HCT116 (cell line): ENCODE measurements around the gene PEX11G. TPM values are rescaled to one million over a fixed set of nuclear protein-coding genes. Genes with fewer than 3 reads are reported as not detected.
A peak's percentile ranks its signal among the peaks of the same experiment; 100 is the strongest.

Experiments used
- ATAC-seq: fragments of 200-7000 bp; cut with Tn5 transposase; 2 replicates; pipeline ENCODE4 v1.9.1; 2020; ENCODE audit warnings: mild to moderate bottlenecking, moderate library complexity
- BruUV-seq: library from RNA; stranded (reverse); fragments of 400-500 nt; replicated peaks from 2 replicates; lab custom pipeline; 2021; lab: Mats Ljungman, UMichigan
- CTCF ChIA-PET: fragments of 300-600 bp; sonication (Branson Sonifier 250); formaldehyde crosslinking; loops from one replicate; lab custom pipeline; 2021; ENCODE audit warnings: antibody characterized with exemption; lab: Charles Lee
- POLR2A ChIA-PET: fragments of 300-600, 350-600 bp; sonication (Branson Sonifier 250); formaldehyde crosslinking; loops from one replicate; lab custom pipeline; 2021; ENCODE audit warnings: antibody characterized with exemption; lab: Charles Lee
- RAD21 ChIA-PET, 2 experiments: fragments of 300-600 bp; sonication (Branson Sonifier 250); formaldehyde crosslinking; loops; one replicate each; lab custom pipeline; 2023; ENCODE audit warnings: low total read pairs in 2 of 2; ENCODE audit not compliant: uncharacterized antibody in 2 of 2, unreplicated experiment in 2 of 2, low non-redundant PET in 1 of 2; lab: Charles Lee
- DNase-seq: peaks from one replicate; pipeline ENCODE4 v3.0.0-alpha.2; 2010; ENCODE audit warnings: low read depth, low spot score
- H2AFZ ChIP-seq: fragments of 200-600 bp; shearing (Covaris generic), sonication (generic); 2 replicates; pipeline ENCODE4 v1.6.1; 2017; ENCODE audit warnings: low read depth, mixed run types, mixed read lengths, antibody characterized with exemption, low read length; ENCODE audit not compliant: poor library complexity, severe bottlenecking
- H3K27ac ChIP-seq: 2 replicates; pipeline ENCODE4 v1.5.1; 2012; ENCODE audit warnings: low read depth, low read length
- H3K27me3 ChIP-seq: fragments of 200-600 bp; sonication (generic); 2 replicates; pipeline ENCODE4 v1.6.1; 2016; ENCODE audit warnings: mixed run types, low read length, mixed read lengths; ENCODE audit not compliant: insufficient read depth
- H3K36me3 ChIP-seq, 2 experiments: fragments of 200-500 bp in 1 of 2; fragments of 200-600 bp in 1 of 2; sonication (Bioruptor generic) in 1 of 2; sonication (generic) in 1 of 2; 2 replicates each; pipeline versions ENCODE4 v1.5.1 to v1.6.1; 2014 to 2016; ENCODE audit warnings: low read length in 2 of 2, inconsistent platforms in 1 of 2, mixed read lengths in 1 of 2, mixed run types in 1 of 2; ENCODE audit not compliant: insufficient read depth in 2 of 2, control insufficient read depth in 1 of 2
- H3K4me1 ChIP-seq, 2 experiments: fragments of 200-600 bp in 1 of 2; sonication (generic) in 1 of 2; 2 replicates each; pipeline versions ENCODE4 v1.5.1 to v1.6.1; 2012 to 2017; ENCODE audit warnings: low read length in 2 of 2, inconsistent platforms in 1 of 2, mild to moderate bottlenecking in 1 of 2, mixed read lengths in 1 of 2, mixed run types in 1 of 2, moderate library complexity in 1 of 2; ENCODE audit not compliant: insufficient read depth in 2 of 2, control insufficient read depth in 1 of 2
- H3K4me2 ChIP-seq: fragments of 200-600 bp; sonication (generic); 2 replicates; pipeline ENCODE4 v1.6.1; 2017; ENCODE audit warnings: mixed run types, low read length, mixed read lengths
- H3K4me3 ChIP-seq, 2 experiments: fragments of 200-600 bp in 1 of 2; sonication (generic) in 1 of 2; replicated peaks in 1 of 2; 2 replicates each; pipeline ENCODE4 v1.5.1; 2011 to 2016; ENCODE audit warnings: low read length in 2 of 2, control low read depth in 1 of 2, low read depth in 1 of 2, mild to moderate bottlenecking in 1 of 2, mixed read lengths in 1 of 2, mixed run types in 1 of 2
- H3K79me2 ChIP-seq: fragments of 200-600 bp; sonication (generic); 2 replicates; pipeline ENCODE4 v1.6.1; 2017; ENCODE audit warnings: mild to moderate bottlenecking, mixed run types, low read length, moderate library complexity, mixed read lengths; ENCODE audit not compliant: insufficient read depth
- H3K9ac ChIP-seq: fragments of 200-600 bp; sonication (generic); 2 replicates; pipeline ENCODE4 v1.6.1; 2016; ENCODE audit warnings: low read length, mixed read lengths
- H3K9me2 ChIP-seq: fragments of 200-600 bp; sonication (generic), shearing (Covaris generic); 2 replicates; pipeline ENCODE4 v1.6.1; 2017; ENCODE audit warnings: mixed run types, mild to moderate bottlenecking, moderate library complexity; ENCODE audit not compliant: insufficient read depth
- H3K9me3 ChIP-seq, 2 experiments: fragments of 200-500 bp in 1 of 2; fragments of 200-600 bp in 1 of 2; sonication (Bioruptor generic) in 1 of 2; sonication (generic) in 1 of 2; 2 replicates each; pipeline ENCODE4 v1.6.1; 2014 to 2017; ENCODE audit warnings: low read length in 2 of 2, mixed read lengths in 2 of 2, inconsistent platforms in 1 of 2, low read depth in 1 of 2, mild to moderate bottlenecking in 1 of 2, mixed run types in 1 of 2, moderate library complexity in 1 of 2; ENCODE audit not compliant: control insufficient read depth in 1 of 2, insufficient read depth in 1 of 2
- H4K20me1 ChIP-seq: fragments of 200-600 bp; sonication (generic), shearing (Covaris generic); 2 replicates; pipeline ENCODE4 v1.6.1; 2017; ENCODE audit warnings: mixed run types, mild to moderate bottlenecking, moderate library complexity; ENCODE audit not compliant: insufficient read depth
- EGR1 ChIP-seq: IDR thresholded peaks from 2 replicates; pipeline ENCODE4 v1.6.1; 2012; ENCODE audit warnings: low read depth
- ELF1 ChIP-seq: IDR thresholded peaks from 2 replicates; pipeline ENCODE4 v1.6.1; 2012; ENCODE audit warnings: low read depth, borderline replicate concordance
- EZH2 ChIP-seq: fragments of 200-600 bp; sonication (generic); IDR thresholded peaks from 2 replicates; pipeline ENCODE4 v1.6.1; 2017; ENCODE audit warnings: antibody characterized with exemption, mixed run types
- EZH2phosphoT487 ChIP-seq: fragments of 200-600 bp; IDR thresholded peaks from 2 replicates; pipeline ENCODE4 v1.6.1; 2018; ENCODE audit warnings: antibody characterized with exemption, borderline replicate concordance
- JUND ChIP-seq: IDR thresholded peaks from 2 replicates; pipeline ENCODE4 v1.6.1; 2012
- MAX ChIP-seq: IDR thresholded peaks from 2 replicates; pipeline ENCODE4 v1.6.1; 2012
- RAD21 ChIP-seq: IDR thresholded peaks from 2 replicates; pipeline ENCODE4 v1.6.1; 2012; ENCODE audit warnings: low read depth, mild to moderate bottlenecking
- REST ChIP-seq: IDR thresholded peaks from 2 replicates; pipeline ENCODE4 v1.6.1; 2012; ENCODE audit warnings: low read depth
- SP1 ChIP-seq: IDR thresholded peaks from 2 replicates; pipeline ENCODE4 v1.6.1; 2012; ENCODE audit warnings: low read depth
- TCF7L2 ChIP-seq: IDR thresholded peaks from 2 replicates; pipeline ENCODE4 v1.7.0; 2011; ENCODE audit warnings: borderline replicate concordance, inconsistent platforms; ENCODE audit not compliant: insufficient read depth, insufficient read length; ENCODE audit errors: extremely low read depth
- YY1 ChIP-seq: IDR thresholded peaks from 2 replicates; pipeline ENCODE4 v1.6.1; 2011; ENCODE audit warnings: low read length, low read depth, moderate library complexity, mild to moderate bottlenecking; ENCODE audit not compliant: insufficient replicate concordance; ENCODE audit errors: extremely low read depth
- ZBTB33 ChIP-seq: IDR thresholded peaks from 2 replicates; pipeline ENCODE4 v1.6.1; 2011; ENCODE audit warnings: mild to moderate bottlenecking, low read length, moderate library complexity; ENCODE audit not compliant: insufficient replicate concordance; ENCODE audit errors: extremely low read depth
- intact Hi-C: fragments of 100-400 bp; cut with micrococcal nuclease; formaldehyde crosslinking; loops from 2 replicates; pipeline ENCODE4 v1.10.0; 2022
- total RNA-seq: library from RNA; stranded (reverse); gene quantifications from one replicate; pipeline ENCODE4 v1.2.1, GENCODE V29; 2021; ENCODE audit not compliant: unreplicated experiment

Gene PEX11G
- total RNA-seq, 1 experiment from 2014 or later = 6.4 TPM

GRCh38 chr19:7533281-7533885 lies 44.5 kb upstream of the PEX11G start:
- no peak for DNase-seq
- Histone ChIP-seq H4K20me1 (no peaks in the 10 kb centered on the region), H3K4me3 (peak overlapping the region; percentile 95 to 96), H3K27ac (peak overlapping the region; percentile 81), H3K4me2 (peak overlapping the region; percentile 94), H3K79me2 (no peaks in the 10 kb centered on the region; the same call in 1 of the 2 replicates), H3K9me3 (no peaks in the 10 kb centered on the region), H3K9me2 (no peaks in the 10 kb centered on the region), H3K4me1 (peaks cover 4 to 30% of the 10 kb centered on the region in 2 experiments; a peak in 2 of 4 replicates), H3K27me3 (no peaks in the 10 kb centered on the region), H3K36me3 (peaks cover 0 to 4% of the 10 kb centered on the region in 2 experiments; a peak in 1 of 4 replicates), H2AFZ (no peak overlapping the region), H3K9ac (peak overlapping the region; percentile 53; the same call in 1 of the 2 replicates)
- POLR2A ChIA-PET = no interaction called here
- no peak for TF ChIP-seq EZH2phosphoT487
- RAD21 ChIA-PET = no interaction called here
- CTCF ChIA-PET = no interaction called here
- no TSS peak for BruUV-seq
- intact Hi-C loops = no loop called here
- no peak for ATAC-seq

GRCh38 chr19:7529610-7530490 lies 41.0 kb upstream of the PEX11G start:
- no peaks in the 10 kb centered on the region for H3K79me2 ChIP-seq
- no peak overlapping the region for H3K4me3 ChIP-seq
- H3K27ac ChIP-seq = no peak overlapping the region
- POLR2A ChIA-PET = no interaction called here
- CTCF ChIA-PET = no interaction called here
- no peaks in the 10 kb centered on the region for H4K20me1 ChIP-seq
- no peaks in the 10 kb centered on the region for H3K9me2 ChIP-seq
- ATAC-seq = no peak
- H3K4me1 ChIP-seq = peaks cover 4 to 18% of the 10 kb centered on the region in 2 experiments; a peak in 2 of 4 replicates
- no peak overlapping the region for H2AFZ ChIP-seq
- intact Hi-C loops = no loop called here
- H3K36me3 ChIP-seq = no peaks in the 10 kb centered on the region
- no peak overlapping the region for H3K9ac ChIP-seq
- H3K4me2 ChIP-seq = no peak overlapping the region
- DNase-seq = no peak
- no peaks in the 10 kb centered on the region for H3K9me3 ChIP-seq
- RAD21 ChIA-PET = no interaction called here
- H3K27me3 ChIP-seq = no peaks in the 10 kb centered on the region
- BruUV-seq = no TSS peak
- TF ChIP-seq REST = no peak
- no peak for TF ChIP-seq TCF7L2
- TF ChIP-seq SP1 = no peak
- no peak for TF ChIP-seq ZBTB33
- TF ChIP-seq MAX = no peak
- TF ChIP-seq YY1 = no peak
- TF ChIP-seq EGR1 = no peak
- no peak for TF ChIP-seq EZH2
- TF ChIP-seq RAD21 = no peak
- TF ChIP-seq ELF1 = no peak
- TF ChIP-seq JUND = no peak
